ENCODE measurements around the gene HLA-DRB1.
"Not testable (repeated sequence)": the region's sequence is repeated elsewhere in the genome, so short reads cannot be mapped to it uniquely, and the experiment has no call there.

Gene HLA-DRB1

DNA sequence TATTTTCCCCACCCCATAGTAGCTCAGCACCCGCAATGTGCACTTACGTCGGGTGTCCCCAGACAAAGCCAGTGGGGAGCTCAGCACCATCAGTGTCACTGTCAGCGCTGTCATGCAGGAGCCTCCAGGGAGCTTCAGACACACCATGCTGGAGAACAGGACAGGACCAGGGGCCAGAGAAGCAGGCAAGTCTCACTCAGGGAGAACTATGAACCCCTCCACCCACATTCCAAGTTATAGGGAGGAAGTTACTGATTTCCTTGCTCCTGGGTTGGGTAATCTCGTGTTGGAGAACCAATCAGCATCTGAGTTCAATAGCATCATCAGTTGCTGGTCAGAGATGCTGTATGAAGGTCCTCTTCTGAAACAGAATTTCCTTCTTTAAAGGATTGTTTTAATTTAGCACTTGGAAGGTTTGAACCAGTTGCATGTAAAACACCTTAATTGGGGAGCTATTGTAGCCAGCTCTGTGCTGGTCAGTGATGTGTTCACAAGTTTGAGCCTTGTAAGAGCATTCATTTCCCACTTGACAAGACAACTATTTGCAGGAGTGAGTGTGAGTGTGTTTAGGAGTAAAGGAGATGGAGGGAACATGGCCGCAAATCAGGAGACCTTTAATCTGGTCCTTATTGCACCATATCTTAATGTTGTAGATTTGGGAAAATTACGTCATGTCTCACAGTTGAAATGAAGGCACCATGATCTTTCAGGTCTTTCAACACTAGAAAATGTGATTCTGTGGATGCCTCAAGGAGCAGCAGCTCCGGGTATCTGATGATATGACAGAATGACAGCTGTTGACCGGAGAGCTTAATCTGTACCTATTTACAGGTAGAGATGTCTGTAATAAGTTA is at the start of gene HLA-DRB1:
TSS of gene HLA-DRB1 (minus strand) at position 253 of the 854 bp plus-strand sequence. CDS start at position 147, 106 bp downstream.
- peak; percentile 56 for DNase-seq

DNA sequence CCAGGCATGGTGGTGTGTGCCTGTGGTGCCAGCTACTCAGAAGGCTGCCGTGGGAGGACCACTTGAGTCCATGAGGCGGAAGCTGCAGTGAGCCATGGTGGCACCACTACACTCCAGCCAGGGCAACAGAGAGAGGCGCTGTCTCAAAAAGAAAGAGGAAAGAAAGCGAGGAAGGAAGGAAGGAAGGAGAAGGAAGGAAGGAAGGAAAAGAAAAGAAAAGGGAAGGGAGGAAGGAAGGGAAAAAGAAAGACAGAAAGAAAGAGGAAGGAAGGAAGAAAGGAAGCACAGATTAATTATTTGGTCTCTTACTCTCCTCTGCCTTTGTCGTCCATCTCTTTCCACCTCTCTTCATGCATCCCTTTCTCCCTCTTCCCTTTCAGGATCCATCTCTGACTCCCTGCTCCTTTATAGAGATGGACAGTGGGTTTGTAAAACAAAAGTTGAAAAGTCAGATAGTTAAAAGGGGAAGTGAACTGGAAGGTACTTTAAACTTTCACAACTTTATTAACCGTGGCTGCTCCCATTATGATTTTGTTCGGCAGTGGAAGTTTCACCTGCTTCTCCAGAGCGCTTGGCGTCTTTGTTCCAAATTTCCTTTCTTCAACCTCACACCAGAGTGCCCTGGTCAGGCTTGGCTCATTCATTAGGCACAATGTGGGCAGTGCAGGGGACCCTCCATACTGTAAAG is 49.0 kb upstream of the HLA-DRB1 start:
- DNase-seq = no peak

DNA sequence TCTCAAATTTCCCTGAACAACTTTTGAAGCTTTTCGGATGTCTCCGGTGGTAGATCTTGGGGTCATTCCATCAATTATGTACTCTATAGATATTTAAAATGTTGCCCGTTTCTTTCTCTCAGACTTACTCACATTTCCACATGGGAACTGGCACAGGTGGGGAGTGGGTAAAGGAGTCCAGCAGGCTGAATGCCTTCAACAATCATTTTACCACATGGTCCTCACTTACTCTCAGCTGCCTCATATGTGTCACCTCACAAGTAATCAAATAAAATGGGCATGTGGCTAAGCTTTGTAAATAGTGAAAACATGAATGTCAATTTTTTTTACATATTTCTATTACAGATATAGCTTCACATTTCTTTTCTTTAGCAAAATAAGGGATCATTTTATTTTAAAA is 48.2 kb upstream of the HLA-DRB1 start:
- DNase-seq = no peak

DNA sequence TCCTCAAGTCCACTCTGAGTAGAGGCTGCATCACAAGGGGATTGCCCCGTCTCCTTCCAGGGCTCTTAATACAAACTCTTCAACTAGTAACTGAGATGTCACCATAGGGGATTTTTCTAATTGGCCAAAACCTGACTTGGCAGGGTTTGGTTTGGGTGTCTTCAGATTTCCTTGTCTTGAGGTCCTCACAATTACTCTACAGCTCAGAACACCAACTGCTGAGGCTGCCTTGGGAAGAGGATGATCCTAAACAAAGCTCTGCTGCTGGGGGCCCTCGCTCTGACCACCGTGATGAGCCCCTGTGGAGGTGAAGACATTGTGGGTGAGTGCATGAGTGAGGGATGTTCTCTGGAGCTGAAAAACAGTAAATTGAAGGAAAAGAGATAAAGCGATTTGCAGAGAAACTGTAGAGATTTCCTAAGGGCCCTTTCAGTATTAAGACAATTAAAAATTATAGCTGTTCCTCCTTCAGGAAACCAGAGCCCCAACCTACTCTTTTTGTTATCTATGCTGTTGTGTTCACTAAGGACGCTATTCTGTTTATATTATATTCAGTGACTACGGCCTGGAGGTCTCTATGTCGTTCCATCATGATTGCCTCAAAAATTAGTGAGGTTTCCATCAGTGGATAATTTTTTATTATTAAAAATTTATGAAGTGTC is 47.7 kb upstream of the HLA-DRB1 start, which contains the start of gene HLA-DQA1:
TSS of gene HLA-DQA1 (plus strand) at position 188 of the 662 bp plus-strand sequence. CDS start at position 241, 53 bp downstream.
- DNase-seq = peak; percentile 75

DNA sequence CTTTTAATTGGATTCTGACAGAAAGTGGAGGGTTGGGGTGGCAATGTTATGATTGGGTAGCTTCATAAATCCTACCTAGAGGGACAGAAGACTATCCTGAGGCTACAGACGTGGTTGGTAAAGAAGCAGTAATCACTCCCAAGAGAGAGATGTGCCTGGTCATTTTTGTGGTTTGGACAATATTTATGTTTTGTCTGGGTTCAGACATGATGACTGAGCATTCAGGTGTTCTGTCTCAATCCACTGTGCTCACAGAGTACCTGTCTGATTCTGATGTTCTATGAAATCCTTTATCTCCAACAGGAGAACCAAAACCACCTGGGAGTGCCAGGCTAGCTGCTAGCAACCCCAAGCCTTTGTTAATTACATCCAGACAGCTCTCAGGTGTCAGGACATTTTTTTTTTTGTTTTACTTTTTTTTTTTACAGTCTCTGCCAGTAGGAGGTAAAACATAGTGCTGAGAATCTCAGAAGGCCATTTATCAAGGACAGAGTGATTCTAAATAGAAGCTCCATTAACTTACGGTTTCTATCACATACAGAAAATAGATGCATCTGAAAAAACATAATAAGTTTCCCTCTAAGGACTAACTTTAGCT is 46.0 kb upstream of the HLA-DRB1 start:
- no peak for DNase-seq

DNA sequence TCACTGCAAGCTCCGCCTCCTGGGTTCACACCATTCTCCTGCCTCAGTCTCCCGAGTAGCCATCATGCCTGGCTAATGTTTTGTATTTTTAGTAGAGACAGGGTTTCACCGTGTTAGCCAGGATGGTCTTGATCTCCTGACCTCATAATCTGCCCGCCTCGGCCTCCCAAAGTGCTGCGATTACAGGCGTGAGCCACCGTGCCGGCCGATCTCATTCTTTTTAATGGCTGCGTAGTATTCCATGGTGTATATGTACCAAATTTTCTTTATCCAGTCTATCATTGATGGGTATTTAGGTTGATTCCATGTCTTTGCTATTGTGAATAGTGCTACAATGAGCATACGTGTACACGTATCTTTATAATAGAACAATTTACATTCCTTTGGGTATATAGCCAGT is 40.1 kb upstream of the HLA-DRB1 start:
- DNase-seq = not testable (repeated sequence)

DNA sequence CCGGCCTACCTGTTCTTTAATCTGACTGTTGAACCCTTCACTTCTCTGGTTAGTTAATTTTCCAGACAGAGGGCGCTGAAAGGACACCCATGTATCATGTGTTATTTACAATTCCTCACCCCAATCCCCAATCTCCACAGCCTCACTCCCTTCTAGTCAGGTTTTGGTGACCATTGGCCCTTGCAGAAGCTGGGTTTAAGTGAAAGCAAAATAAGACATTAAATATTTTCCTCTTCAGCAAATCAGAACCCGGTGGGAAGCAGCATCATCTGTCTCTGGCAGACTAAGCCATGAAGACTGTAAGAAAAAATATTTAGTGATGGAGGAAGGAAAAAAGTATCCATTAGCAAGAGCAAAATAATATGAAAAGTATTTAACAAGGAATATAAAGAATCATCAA is 38.2 kb upstream of the HLA-DRB1 start:
- peak; percentile 63 for DNase-seq

DNA sequence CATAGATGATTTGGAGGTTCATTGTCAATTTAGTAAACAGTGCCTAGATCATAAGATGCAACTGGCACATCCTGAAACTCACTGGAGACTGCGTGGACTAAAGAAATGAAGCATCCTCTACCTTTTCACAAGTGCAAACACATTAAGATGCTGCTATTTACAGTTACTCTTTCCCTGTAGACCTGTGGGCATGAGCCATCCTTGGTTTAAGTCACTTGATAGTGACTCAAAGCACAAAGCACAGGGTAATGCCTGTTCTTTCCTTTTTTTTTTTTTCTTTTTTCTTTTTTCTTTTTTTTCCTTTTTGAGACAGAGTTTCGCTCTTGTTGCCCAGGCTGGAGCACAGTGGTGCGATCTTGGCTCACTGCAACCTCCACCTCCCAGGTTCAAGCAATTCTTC is 37.6 kb upstream of the HLA-DRB1 start:
- no peak for DNase-seq

DNA sequence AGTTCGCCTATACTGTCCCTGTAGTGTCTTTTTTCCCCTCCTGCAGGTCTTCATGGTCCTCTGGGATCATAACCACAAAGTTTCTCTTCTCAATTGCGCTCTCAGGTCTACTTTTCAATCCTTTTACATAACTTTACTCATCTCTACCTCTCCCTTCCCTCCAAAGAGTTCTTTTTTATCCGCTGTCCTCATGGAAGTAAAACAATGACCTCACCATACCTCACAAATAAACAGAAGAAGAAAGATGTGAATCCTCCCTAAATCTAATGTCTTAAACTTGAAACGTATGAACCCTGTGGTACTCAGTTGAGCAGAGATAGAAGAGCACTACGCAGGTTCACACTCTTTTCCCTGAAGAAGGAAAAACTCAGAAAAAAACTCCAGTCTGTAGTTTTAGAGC is 35.5 kb upstream of the HLA-DRB1 start:
- DNase-seq = no peak

DNA sequence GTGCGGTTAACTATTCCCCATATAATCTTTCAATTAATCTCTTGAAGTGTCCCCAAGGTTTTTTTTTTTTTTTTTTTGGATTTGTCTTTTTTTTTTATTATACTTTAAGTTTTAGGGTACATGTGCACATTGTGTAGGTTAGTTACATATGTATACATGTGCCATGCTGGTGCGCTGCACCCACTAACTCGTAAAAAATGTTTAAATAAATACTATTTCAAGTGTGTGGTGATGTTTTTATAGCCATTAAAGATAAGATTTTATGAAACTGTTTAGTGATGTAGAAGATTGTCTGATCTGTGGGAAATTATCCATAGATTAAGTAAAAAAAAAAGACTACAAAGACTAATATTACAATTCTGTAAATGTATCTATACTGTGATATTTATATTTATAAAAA is 34.9 kb upstream of the HLA-DRB1 start:
- no peak for DNase-seq

DNA sequence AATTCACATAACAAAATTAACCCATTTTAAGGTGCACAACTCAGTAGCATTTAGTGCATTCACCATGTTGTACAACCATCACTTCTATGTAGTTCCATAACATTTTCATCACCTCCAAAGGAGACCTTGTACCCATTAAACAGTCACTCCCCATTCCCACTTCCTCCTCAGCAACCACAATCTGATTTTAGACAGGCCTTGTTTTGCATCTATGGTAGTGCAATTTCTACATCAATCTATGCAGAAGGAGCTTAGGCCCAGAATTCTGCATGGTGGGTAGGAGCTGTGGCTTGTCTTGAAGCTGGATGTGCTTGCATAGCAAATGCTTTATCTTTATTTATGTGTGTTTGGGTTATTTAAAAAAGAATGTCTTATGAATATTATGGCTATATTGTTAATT is 34.0 kb upstream of the HLA-DRB1 start:
- DNase-seq = peak; percentile 32

DNA sequence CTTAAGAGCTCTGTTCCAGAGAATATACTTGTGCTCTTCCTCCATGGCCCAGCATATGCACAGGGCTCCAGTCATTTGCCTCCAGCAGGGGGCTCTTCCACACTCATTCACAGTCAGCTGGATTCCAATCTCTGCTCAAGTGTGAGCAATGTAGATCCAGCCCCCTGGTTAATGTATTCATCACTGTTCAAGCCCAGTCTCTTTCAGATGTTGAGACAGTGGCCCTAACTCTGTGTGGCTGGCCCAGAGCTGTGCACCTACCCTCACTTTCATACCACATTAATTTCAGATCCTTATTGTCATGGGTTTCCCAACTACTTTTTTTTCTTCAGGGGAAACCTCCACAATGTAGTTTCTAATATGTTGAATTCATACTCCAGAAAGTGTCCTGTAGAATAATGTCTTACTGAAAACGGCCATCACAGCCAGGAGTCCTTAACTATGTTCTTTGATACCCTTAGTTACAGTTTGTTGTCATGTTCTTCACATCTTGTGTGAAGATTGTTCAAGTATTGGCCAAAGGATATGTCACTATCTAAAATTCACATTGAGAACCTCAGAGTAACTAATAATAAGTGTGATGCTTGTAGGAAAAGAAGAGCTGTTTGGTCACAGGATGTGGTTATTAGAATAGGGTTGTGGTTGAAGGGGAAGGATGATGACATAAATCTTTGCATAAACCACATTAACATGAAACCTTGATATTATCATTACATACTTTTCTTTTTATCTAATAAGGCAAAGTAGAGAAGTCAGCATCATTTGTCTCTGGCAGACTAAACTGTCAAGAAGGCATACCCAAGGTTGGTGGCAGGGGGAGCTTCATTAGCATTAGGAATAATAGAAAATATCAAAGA is 33.1 kb upstream of the HLA-DRB1 start:
- peak; percentile 76 for DNase-seq

DNA sequence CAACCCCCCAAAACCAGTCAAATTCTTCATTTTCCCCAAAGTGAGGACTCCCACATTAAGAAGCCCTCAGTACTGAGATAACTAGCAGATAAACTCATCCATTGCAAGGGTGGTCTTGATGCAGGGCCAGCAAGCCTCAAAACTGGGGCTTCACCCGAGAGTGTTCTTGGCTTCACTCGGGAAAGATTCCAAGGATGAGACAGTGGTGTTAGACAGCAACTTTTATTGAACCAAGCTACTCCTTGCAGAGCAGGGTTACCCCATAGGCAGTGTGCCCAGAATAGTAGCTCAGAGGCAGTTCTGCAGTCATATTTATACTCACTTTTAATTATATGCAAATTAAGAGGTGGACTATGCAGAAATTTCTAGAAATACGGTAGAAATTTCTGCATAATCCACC is 31.7 kb upstream of the HLA-DRB1 start:
- no peak for DNase-seq

DNA sequence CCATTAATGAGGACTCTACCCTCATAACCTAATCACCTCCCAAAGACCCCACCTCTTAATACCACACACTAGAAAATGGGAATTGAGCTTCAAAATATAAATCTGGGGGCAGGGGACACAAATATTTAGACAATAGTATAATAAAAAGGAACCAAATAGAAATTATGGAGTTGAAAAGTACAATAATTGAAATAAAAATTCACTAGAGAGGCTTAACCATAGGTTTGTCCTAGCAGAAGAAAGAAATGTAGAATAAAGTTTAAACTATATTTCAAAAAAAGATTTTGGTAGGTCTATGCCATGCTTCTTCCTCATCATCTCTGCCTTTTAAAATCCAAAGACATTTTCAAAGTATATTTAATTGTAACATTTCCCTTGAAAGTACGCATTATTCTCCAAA is 28.1 kb upstream of the HLA-DRB1 start:
- no peak for DNase-seq

DNA sequence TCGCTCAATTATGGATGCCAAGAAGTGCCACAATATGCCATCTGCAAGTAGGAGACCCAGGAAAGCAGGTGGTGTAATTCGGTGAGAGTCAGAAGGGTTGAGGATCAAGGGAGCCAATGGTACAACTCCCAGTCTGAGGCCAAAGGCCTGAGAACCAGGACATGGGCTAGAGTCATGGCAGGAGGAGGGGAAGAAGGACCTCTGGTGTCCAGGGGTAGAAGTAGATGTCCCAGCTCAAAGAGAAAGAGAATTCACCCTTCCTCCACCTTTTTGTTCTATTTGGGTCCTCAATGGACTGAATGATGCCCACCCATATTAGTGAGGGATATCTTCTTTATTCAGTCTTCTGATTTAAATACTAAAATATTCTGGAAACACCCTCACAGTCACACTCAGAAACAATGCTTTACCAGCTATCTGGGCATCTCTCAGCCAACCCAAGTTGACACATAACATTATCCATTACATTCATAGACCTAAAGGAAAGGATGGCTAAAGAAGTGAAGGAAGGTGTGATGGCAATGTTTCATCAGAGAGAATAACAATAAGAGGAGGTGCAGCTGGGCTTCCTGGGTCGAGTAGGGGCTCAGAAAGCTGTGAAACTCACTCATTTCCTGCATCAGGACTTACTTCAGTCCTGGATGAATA is 26.4 kb upstream of the HLA-DRB1 start:
- no peak for DNase-seq

DNA sequence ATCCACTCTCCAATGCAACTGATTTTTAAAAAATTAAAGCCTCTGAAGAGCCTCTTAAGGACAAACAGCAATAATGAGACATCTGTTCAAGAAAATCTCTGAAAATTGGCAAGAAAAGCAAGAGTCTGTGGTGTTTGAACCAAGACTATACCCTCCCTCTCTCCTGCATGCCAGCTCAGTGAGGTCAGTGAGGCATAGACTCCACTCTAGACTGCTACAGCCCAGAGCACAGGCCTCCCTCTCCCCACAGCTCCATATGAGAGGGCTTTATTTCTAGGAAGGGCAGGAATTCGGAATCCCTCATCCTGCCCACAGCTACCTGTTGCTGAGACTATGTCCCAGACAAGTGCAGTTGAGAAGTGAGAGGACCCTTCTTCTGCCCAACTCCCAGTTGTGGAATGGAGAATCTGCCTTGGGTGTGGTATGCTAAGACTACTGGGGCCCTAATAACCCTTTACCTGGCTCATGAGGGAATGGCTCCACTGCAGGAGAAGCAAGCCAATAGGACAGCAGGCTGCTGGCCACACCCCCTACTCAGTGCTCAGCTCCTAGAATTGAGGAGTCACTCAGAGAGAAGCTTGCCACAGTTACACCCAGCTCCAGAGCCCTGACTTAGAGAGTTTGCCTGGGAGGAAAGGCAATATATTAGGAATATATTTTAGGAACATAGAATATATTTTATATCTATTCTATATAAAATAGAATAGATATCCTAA is 24.9 kb upstream of the HLA-DRB1 start:
- DNase-seq = no peak

DNA sequence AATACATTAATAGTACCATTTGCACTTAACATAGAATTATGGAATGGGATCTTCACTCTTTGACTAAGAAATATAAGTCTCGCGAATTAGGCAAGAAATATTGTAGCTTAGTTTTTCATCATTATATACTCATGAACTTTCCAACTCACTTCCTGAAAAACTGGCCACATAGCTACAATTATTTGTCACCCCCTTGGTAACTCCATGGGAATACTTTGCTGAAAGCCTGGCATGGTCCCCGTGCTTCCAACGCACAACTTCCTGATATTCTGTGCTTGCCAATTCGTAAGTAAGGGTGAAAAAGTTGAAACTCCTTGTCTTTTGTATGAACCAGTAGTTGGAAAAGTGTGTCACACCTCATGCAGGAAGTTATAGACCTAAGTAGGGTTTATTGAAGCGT is 23.8 kb upstream of the HLA-DRB1 start:
- DNase-seq = peak; percentile 20

DNA sequence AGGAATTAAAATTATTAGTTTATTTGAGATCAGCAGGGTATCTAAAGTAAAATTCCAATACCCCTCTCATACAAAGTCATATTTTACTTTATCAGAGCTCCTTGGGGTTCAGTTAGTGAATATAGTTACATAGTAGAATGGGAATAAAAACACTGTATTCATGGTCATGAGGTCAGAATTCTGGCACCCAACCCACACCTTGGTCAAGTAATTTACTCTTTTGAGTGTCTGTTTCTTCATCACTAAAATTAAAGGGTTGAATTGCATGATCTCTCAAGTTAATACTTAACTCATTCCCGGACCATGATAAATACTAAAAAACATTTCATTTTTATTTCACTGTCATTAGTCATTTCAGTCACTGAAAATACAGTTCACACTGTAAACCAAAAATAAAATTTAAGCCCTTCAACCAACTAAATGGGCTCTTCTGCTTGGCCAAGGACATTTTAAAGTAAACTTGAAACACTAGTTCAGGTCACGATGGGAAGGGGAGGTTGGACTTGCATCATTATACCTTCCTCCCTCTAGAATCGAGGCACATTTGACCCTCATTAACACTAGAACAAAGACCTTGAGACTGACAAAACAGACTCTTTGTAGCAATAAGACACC is 21.1 kb upstream of the HLA-DRB1 start:
- DNase-seq = no peak

DNA sequence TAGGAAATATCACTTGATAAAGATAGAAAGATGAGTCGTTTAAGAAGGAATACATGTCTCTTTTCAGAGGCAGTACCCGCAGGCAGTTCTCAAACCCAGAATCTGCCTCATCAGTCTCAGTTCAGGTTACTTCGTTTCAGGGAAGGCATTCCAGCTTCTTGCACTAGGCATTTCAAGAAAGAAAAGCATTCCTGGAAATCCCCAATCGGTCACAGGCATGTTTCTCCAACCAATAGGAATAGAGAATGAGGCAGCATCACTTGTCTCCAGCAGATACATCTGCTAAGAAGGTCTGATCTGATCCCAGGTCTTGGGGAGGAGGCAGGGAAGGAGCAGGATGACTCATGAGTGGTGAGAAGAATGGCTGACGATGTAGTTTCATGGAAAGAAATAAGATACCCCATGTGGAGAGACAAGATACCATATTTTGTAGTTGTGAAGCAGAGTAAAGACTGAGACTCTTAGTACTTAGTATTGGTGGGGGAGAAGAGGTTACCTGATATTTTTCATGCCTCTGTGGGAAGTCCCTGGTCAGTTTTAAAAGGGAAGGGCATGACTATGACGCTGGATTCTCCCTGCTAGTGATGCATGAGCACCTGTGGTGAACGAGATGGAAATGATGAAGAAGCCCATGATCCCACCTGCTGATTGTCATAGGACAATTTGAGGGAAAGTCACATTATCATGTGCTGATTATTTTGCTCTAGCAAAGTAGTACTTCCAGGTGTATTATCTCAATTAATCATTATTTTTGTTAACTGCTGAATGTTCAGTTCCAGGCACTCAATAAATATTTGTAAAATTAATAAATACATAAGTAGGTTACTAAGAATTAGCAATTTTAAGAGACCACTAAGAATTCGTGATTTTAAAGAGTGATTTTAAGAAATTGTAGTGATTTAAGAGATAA is 20.3 kb upstream of the HLA-DRB1 start:
- peak; percentile 97 for DNase-seq

DNA sequence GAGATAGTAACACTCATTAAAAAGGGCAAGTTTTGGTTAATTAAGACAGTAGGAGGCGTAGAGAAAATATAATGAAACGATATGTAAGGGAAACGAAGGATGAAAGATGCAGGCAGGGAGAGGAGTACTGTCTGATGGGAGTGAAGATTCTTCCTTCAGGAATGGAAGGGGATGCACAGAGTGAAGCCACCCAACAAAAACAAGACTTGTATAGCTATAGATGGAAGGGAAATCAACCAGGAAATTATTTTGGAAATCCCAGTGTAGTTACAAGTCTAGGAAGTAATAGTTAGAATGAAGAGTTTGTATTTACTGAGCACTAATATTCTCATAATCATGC is 19.7 kb upstream of the HLA-DRB1 start:
- DNase-seq = no peak

Measured in suppressor macrophage treated with lipopolysaccharide for 4 hours (primary cell).